A549 (cell line): Measurements from ENCODE around the gene ELP5.

Experiments used
- BCL3 ChIP-seq: fragments of >200 bp; sonication (Bioruptor Twin); formaldehyde crosslinking; IDR thresholded peaks from 3 replicates; pipeline ENCODE4 v1.6.1; 2016
- CTCF ChIP-seq: fragments of >200 bp; sonication (Bioruptor Twin); formaldehyde crosslinking; IDR thresholded peaks from 3 replicates; pipeline ENCODE4 v1.5.1; 2016
- EP300 ChIP-seq, 2 experiments: fragments of >200 bp; sonication (Bioruptor Twin); formaldehyde crosslinking; IDR thresholded peaks; 2 replicates in 1 of 2; 3 replicates in 1 of 2; pipeline ENCODE4 v1.6.1; 2016 to 2017
- HDAC2 ChIP-seq: fragments of 200-600 bp; sonication (generic); IDR thresholded peaks from 2 replicates; pipeline ENCODE4 v1.6.1; 2016
- JUN ChIP-seq, 2 experiments: fragments of >200 bp; sonication (Bioruptor Twin); formaldehyde crosslinking; IDR thresholded peaks; 2 replicates in 1 of 2; 3 replicates in 1 of 2; pipeline ENCODE4 v1.6.1; 2016 to 2017
- MAFK ChIP-seq: fragments of 450-650 bp; IDR thresholded peaks from 2 replicates; pipeline ENCODE4 v1.6.1; 2014; ENCODE audit not compliant: partially characterized antibody
- NR3C1 ChIP-seq: fragments of >200 bp; sonication (Bioruptor Twin); formaldehyde crosslinking; IDR thresholded peaks from 3 replicates; pipeline ENCODE4 v1.6.1; 2017
- POLR2A ChIP-seq: IDR thresholded peaks from 2 replicates; pipeline ENCODE4 v1.6.1; 2012; ENCODE audit warnings: mild to moderate bottlenecking, low read length
- ZNF302 ChIP-seq: fragments of 250-450 bp; sonication (Bioruptor Pico); IDR thresholded peaks from 2 replicates; pipeline ENCODE4 v1.9.0; 2021; ENCODE audit warnings: inconsistent platforms, mild to moderate bottlenecking, moderate library complexity

- TF ChIP-seq MAFK (peak; percentile 93), POLR2A (peak; percentile 30), CTCF (peak; percentile 66), BCL3 (no peak), NR3C1 (no peak), EP300 (IDR thresholded peaks at IDR 0.05) (no peak), HDAC2 (no peak), ZNF302 (CRISPR knock-in tag) (no peak), JUN (IDR thresholded peaks at IDR 0.05) (peak in 1 of 2 experiments; percentile 12; a peak in 2 of 5 replicates)
Observed at GRCh38 chr17:7220593-7221277, 31.3 kb upstream of the ELP5 start.
